Spleen (tissue), 11 donors: Measurements from ENCODE around the gene L3MBTL1. TPM values are rescaled to one million over a fixed set of nuclear protein-coding genes. Genes with fewer than 3 reads are reported as not detected.

ENCODE experiments used
- DNase-seq: peaks from one replicate; pipeline ENCODE4 v3.0.0-alpha.2; 2020
- H3K27ac ChIP-seq, 8 donors: fragments of 200-600 bp; sonication (generic) in 7 of 8; 1 replicate in 4 of 8; 2 replicates in 4 of 8; pipeline versions ENCODE4 v1.5.0 to v1.8.0; 2016 to 2021; ENCODE audit warnings: inconsistent platforms in 4 of 8, mild to moderate bottlenecking in 4 of 8, moderate library complexity in 1 of 8
- H3K27me3 ChIP-seq, 7 donors: fragments of 200-600 bp; sonication (generic) in 6 of 7; replicated peaks in 1 of 7; 1 replicate in 4 of 7; 2 replicates in 3 of 7; pipeline versions ENCODE4 v1.5.0 to v1.8.0; 2016 to 2021; ENCODE audit warnings: inconsistent platforms in 3 of 7, mild to moderate bottlenecking in 1 of 7
- H3K36me3 ChIP-seq, 6 donors: fragments of 200-600 bp; sonication (generic) in 5 of 6; 1 replicate in 4 of 6; 2 replicates in 2 of 6; pipeline versions ENCODE4 v1.5.0 to v1.8.0; 2016 to 2021; ENCODE audit warnings: inconsistent platforms in 2 of 6
- H3K4me1 ChIP-seq, 6 donors: fragments of 200-600 bp; sonication (generic) in 5 of 6; 1 replicate in 3 of 6; 2 replicates in 3 of 6; pipeline versions ENCODE4 v1.5.0 to v1.8.0; 2016 to 2021; ENCODE audit warnings: inconsistent platforms in 3 of 6
- H3K4me3 ChIP-seq, 8 donors: fragments of 200-600 bp; sonication (generic) in 7 of 8; 1 replicate in 4 of 8; 2 replicates in 4 of 8; pipeline versions ENCODE4 v1.5.0 to v1.8.0; 2016 to 2021; ENCODE audit warnings: inconsistent platforms in 4 of 8, mild to moderate bottlenecking in 4 of 8, moderate library complexity in 2 of 8
- H3K9me3 ChIP-seq, 8 donors: fragments of 200-600 bp; sonication (generic) in 7 of 8; 1 replicate in 4 of 8; 2 replicates in 4 of 8; pipeline versions ENCODE4 v1.5.0 to v1.8.0; 2016 to 2021; ENCODE audit warnings: inconsistent platforms in 4 of 8
- POLR2A ChIP-seq, 3 donors: fragments of 450-650 bp; IDR thresholded peaks; one replicate each; pipeline ENCODE4 v1.5.1; 2017; ENCODE audit warnings: antibody characterized with exemption in 3 of 3, mild to moderate bottlenecking in 1 of 3
- POLR2AphosphoS5 ChIP-seq, 3 donors: sonication (generic); formaldehyde crosslinking; IDR thresholded peaks; one replicate each; pipeline ENCODE4 v1.5.1; 2017; ENCODE audit warnings: antibody characterized with exemption in 3 of 3
- WGBS, 5 donors: extraction: QIAGEN DNeasy Blood & Tissue Kit in 3 of 5; methylation state at CpG; one replicate each; pipeline versions ENCODE4 v1.1.5 to v1.1.7; 2013 to 2018; 5-methylcytosine and 5-hydroxymethylcytosine counted together
- intact Hi-C: fragments of 100-400 bp; cut with DNase I; formaldehyde crosslinking; loops from one replicate; pipeline ENCODE4 v1.15.0; 2023; ENCODE audit warnings: low total_unique reads
- polyA plus RNA-seq, 3 donors: library from polyadenylated mRNA; stranded (reverse); fragments of 200-250 nt; gene quantifications; one replicate each; pipeline ENCODE4 v1.2.1, GENCODE V29; 2013
- total RNA-seq, 7 donors: library from RNA; depleted of rRNA in 3 of 7; stranded (reverse); fragments of >200 nt in 3 of 7; fragmentation: NEBNext Ultra II Directional in 4 of 7; extraction: Animal tissue kit (Norgen Biotek cat#: 25700) in 4 of 7; gene quantifications; one replicate each; pipeline versions ENCODE4 v1.1.0 to v1.2.1, GENCODE V29; 2016 to 2021
- TF ChIP-seq, protein P1 (sequence below), 11 experiments: fragments of 200-600 bp in 7 of 11; fragments of 450-650 bp in 4 of 11; sonication (generic) in 4 of 11; IDR thresholded peaks in 8 of 11; conservative IDR thresholded peaks in 3 of 11; 1 replicate in 7 of 11; 2 replicates in 4 of 11; pipeline versions ENCODE4 v1.4.0 to v1.8.0; 2016 to 2021; ENCODE audit warnings: antibody characterized with exemption in 11 of 11, inconsistent platforms in 4 of 11, mild to moderate bottlenecking in 1 of 11
- donor health status: healthy with polysubstance abuse.
- donor health status: DM: no; HTN: no; CAD: no; lungs with moderate emphysema.
- donor health status: DM: no; HTN: no; CAD: no.
- donor health status: Bipolar disorder and iron deficiency.
- donor health status: healthy.
- donor health status: DM: no; HTN: no; CAD: no.
- donor health status: DM: yes; HTN: yes; CAD: no.

Gene L3MBTL1
- total and polyA plus RNA-seq, 10 donors, result 3.1 to 19.1 (median 14.1) TPM

DNA sequence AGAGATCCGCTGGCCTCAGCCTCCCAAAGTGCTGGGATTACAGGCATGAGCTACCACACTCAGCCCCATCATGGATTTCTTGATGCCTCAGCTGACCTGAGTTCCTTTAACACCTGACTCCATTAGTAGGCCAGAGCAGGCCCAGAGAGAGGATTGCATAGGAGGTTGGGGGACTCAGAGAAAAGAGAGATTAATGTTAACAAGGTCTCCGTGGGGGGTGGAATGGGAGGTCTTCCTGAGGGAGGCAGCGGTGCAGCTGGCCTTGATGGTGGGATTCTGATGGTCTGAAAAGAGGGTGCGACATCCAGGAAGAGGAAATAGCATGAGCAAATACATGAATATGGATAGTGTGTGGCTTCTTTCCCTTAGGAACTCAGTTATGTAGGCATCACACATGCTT lies 61.2 kb downstream of the L3MBTL1 start:
- peak; percentile 45 for DNase-seq
- Histone ChIP-seq H3K4me3 (no peak overlapping the region), H3K36me3 (no peaks in the 10 kb centered on the region), H3K4me1 (no peaks in the 10 kb centered on the region), H3K9me3 (no peaks in the 10 kb centered on the region), H3K27me3 (no peaks in the 10 kb centered on the region), H3K27ac (no peak overlapping the region)
- 78 to 88% (median 84%) methylated on average over 4 of the region's 4 CpGs for WGBS, 5 donors
- TF ChIP-seq, protein P1, sequence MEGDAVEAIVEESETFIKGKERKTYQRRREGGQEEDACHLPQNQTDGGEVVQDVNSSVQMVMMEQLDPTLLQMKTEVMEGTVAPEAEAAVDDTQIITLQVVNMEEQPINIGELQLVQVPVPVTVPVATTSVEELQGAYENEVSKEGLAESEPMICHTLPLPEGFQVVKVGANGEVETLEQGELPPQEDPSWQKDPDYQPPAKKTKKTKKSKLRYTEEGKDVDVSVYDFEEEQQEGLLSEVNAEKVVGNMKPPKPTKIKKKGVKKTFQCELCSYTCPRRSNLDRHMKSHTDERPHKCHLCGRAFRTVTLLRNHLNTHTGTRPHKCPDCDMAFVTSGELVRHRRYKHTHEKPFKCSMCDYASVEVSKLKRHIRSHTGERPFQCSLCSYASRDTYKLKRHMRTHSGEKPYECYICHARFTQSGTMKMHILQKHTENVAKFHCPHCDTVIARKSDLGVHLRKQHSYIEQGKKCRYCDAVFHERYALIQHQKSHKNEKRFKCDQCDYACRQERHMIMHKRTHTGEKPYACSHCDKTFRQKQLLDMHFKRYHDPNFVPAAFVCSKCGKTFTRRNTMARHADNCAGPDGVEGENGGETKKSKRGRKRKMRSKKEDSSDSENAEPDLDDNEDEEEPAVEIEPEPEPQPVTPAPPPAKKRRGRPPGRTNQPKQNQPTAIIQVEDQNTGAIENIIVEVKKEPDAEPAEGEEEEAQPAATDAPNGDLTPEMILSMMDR (IDR thresholded peaks at IDR 0.05 in 8 of 11, conservative IDR thresholded peaks at IDR 0.05 in 3 of 11), result no peak
- TF ChIP-seq POLR2A (IDR thresholded peaks at IDR 0.05) (no peak), POLR2AphosphoS5 (IDR thresholded peaks at IDR 0.05) (no peak)
- intact Hi-C loops, result no loop called here

DNA sequence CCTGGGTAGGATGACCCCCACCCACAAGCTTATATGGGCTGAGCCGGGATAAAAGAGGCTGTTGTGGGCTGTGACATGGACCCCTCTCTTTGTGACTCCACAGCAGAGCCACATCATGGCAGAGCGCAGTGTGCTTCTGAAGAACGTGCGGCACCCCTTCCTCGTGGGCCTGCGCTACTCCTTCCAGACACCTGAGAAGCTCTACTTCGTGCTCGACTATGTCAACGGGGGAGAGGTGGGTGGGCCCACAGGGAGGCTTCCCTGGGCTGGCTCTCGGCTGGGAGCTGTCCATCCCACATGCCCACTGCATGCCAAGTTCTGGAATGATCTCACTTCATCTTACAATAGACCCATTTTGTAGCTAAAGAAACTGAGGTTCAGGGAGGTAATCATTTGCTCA lies 61.8 kb downstream of the L3MBTL1 start:
- no peak for TF ChIP-seq POLR2AphosphoS5 (IDR thresholded peaks at IDR 0.05)
- TF ChIP-seq POLR2A (IDR thresholded peaks at IDR 0.05), result no peak
- TF ChIP-seq, protein P1 (IDR thresholded peaks at IDR 0.05 in 8 of 11, conservative IDR thresholded peaks at IDR 0.05 in 3 of 11), result no peak
- Histone ChIP-seq H3K9me3 (no peaks in the 10 kb centered on the region), H3K27ac (no peak overlapping the region), H3K4me3 (no peak overlapping the region), H3K36me3 (no peaks in the 10 kb centered on the region), H3K4me1 (no peaks in the 10 kb centered on the region), H3K27me3 (no peaks in the 10 kb centered on the region)
- intact Hi-C loops, result no loop called here
- WGBS, 5 donors, result 89 to 100% (median 95%) methylated on average over 1 to 10 of the region's 10 CpGs
- DNase-seq, result peak; percentile 54

DNA sequence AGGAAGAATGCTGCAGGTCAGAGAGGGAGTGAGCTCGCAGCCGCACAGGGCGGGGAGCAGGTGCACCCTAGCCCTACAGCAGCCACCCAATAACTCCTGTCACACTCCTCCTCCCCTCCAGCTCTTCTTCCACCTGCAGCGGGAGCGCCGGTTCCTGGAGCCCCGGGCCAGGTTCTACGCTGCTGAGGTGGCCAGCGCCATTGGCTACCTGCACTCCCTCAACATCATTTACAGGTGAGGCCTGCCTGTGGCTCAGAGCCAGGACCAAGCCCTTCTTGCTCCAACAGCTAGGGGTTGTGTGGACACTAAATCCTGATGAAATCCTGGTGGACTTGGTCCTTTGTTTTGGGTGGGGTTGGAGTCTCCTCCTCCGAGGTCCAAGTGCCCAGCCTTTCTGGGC lies 63.0 kb downstream of the L3MBTL1 start:
- Histone ChIP-seq H3K4me1 (no peaks in the 10 kb centered on the region), H3K36me3 (no peaks in the 10 kb centered on the region), H3K27ac (no peak overlapping the region), H3K27me3 (no peaks in the 10 kb centered on the region), H3K4me3 (no peak overlapping the region), H3K9me3 (no peaks in the 10 kb centered on the region)
- WGBS, 5 donors, result 89 to 95% (median 94%) methylated on average over 8 to 10 of the region's 10 CpGs
- TF ChIP-seq, protein P1 (IDR thresholded peaks at IDR 0.05 in 8 of 11, conservative IDR thresholded peaks at IDR 0.05 in 3 of 11), result no peak
- TF ChIP-seq POLR2A (IDR thresholded peaks at IDR 0.05) (no peak), POLR2AphosphoS5 (IDR thresholded peaks at IDR 0.05) (no peak)
- intact Hi-C loops, result no loop called here
- DNase-seq, result peak; percentile 51

DNA sequence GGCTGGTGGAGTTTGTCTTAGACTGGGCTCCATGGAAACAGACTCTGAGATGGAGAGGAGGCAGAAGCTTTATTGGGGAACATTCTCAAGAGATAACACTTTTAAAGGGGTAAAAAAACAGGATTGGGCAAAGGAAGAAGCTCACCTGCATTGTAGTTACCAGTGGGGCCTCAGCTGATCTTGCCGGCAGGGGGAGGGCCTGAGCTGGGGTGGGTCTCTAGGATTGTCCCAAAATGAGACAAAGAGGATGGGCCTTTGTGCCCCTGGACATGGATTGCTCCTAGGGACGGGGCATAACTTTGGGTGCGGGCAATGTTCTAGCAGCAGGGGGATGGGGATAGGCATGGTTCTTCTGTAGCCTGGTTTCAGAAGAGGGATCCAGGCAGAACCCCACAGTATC lies 63.8 kb downstream of the L3MBTL1 start:
- H3K4me3 ChIP-seq, result no peak overlapping the region
- H3K27ac ChIP-seq, result no peak overlapping the region
- 89 to 95% (median 90%) methylated on average over 3 of the region's 3 CpGs for WGBS, 5 donors
- TF ChIP-seq POLR2A (IDR thresholded peaks at IDR 0.05) (no peak), POLR2AphosphoS5 (IDR thresholded peaks at IDR 0.05) (no peak)
- no peaks in the 10 kb centered on the region for H3K36me3 ChIP-seq
- intact Hi-C loops, result no loop called here
- no peaks in the 10 kb centered on the region for H3K27me3 ChIP-seq
- H3K9me3 ChIP-seq, result no peaks in the 10 kb centered on the region
- peak; percentile 15 for DNase-seq
- H3K4me1 ChIP-seq, result no peaks in the 10 kb centered on the region

DNA sequence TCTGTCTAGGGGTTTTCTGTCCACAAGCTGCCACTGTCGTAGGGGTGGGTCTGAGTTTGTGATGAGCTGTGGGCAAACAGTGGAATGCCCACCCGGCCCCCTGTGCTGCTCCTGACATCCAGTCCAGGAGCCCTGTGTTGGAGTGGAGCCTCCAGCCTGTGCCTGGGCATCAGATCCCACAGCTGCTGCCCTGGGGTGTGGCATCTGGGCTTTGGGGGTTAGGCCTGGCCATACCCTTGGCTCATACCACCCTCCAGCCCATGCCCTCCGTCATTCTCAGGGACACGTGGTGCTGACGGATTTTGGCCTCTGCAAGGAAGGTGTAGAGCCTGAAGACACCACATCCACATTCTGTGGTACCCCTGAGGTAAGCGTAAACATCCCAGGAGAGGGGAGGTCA lies 64.3 kb downstream of the L3MBTL1 start:
- Histone ChIP-seq H3K9me3 (no peaks in the 10 kb centered on the region), H3K4me1 (no peaks in the 10 kb centered on the region), H3K36me3 (no peaks in the 10 kb centered on the region), H3K27ac (no peak overlapping the region), H3K4me3 (no peak overlapping the region), H3K27me3 (no peaks in the 10 kb centered on the region)
- intact Hi-C loops, result no loop called here
- peak; percentile 38 for DNase-seq
- no peak for TF ChIP-seq POLR2AphosphoS5 (IDR thresholded peaks at IDR 0.05)
- WGBS, 5 donors, result 90 to 94% (median 93%) methylated on average over 5 to 6 of the region's 6 CpGs; no CpG with 5 or more reads in 1 of the 5 donors
